ENCODE data around the gene NCBP3.
"Not testable (repeated sequence)": the region's sequence is repeated elsewhere in the genome, so short reads cannot be mapped to it uniquely, and the experiment has no call there.

NCBP3 gene

GRCh38 chr17:3880983-3881382, 34.9 kb upstream of the NCBP3 start:
- no peak for DNase-seq

- DNase-seq = no peak
These were observed 33.8 kb upstream of the NCBP3 start for GRCh38 chr17:3879591-3880417.

- no peak for DNase-seq
These were observed 33.1 kb upstream of the NCBP3 start for GRCh38 chr17:3879186-3879585.

- no peak for DNase-seq
These were observed 31.2 kb upstream of the NCBP3 start for GRCh38 chr17:3877220-3877619.

- DNase-seq = no peak
These were observed 29.3 kb upstream of the NCBP3 start for GRCh38 chr17:3875317-3875716.

GRCh38 chr17:3873862-3874261, 27.8 kb upstream of the NCBP3 start:
- no peak for DNase-seq

GRCh38 chr17:3870871-3871306, 24.8 kb upstream of the NCBP3 start:
- peak; percentile 32 for DNase-seq

- DNase-seq = no peak
These were observed 21.6 kb upstream of the NCBP3 start for GRCh38 chr17:3867606-3868005.

- no peak for DNase-seq
These were observed 21.1 kb upstream of the NCBP3 start for GRCh38 chr17:3867106-3867505.

- no peak for DNase-seq
These were observed 20.2 kb upstream of the NCBP3 start for GRCh38 chr17:3866276-3866675.

- DNase-seq = no peak
These were observed 19.1 kb upstream of the NCBP3 start for GRCh38 chr17:3865176-3865575.

- no peak for DNase-seq
These were observed 18.5 kb upstream of the NCBP3 start for GRCh38 chr17:3864534-3864933.

GRCh38 chr17:3861761-3862681, 16.0 kb upstream of the NCBP3 start:
- DNase-seq = no peak

- DNase-seq = no peak
These were observed 15.1 kb upstream of the NCBP3 start for GRCh38 chr17:3860939-3861700.

- no peak for DNase-seq
These were observed 13.9 kb upstream of the NCBP3 start for GRCh38 chr17:3859940-3860339.

- no peak for DNase-seq
These were observed 11.4 kb upstream of the NCBP3 start for GRCh38 chr17:3857261-3858105.

- not testable (repeated sequence) for DNase-seq
These were observed 8.2 kb upstream of the NCBP3 start for GRCh38 chr17:3854204-3854603.

GRCh38 chr17:3852561-3852960, 6.5 kb upstream of the NCBP3 start:
- DNase-seq = no peak

- DNase-seq = no peak
These were observed 5.5 kb upstream of the NCBP3 start for GRCh38 chr17:3851461-3852100.

- DNase-seq = no peak
These were observed 2.3 kb upstream of the NCBP3 start for GRCh38 chr17:3848229-3848835.

- no peak for DNase-seq
These were observed 1.2 kb upstream of the NCBP3 start for GRCh38 chr17:3847165-3847670.
